Fibroblast of lung (primary cell): ENCODE data around the gene GATC. TPM values are rescaled to one million over a fixed set of nuclear protein-coding genes. Genes with fewer than 3 reads are reported as not detected.
"Not testable (repeated sequence)": the region's sequence is repeated elsewhere in the genome, so short reads cannot be mapped to it uniquely, and the experiment has no call there.

Experiments
- DNase-seq, 2 donors: peaks; one replicate each; pipeline versions ENCODE4 v3.0.0 to v3.0.0-alpha.2; 2010; ENCODE audit warnings: low read depth in 2 of 2
- H2AFZ ChIP-seq: 2 replicates; pipeline ENCODE4 v1.5.1; 2012; ENCODE audit warnings: low read length, control low read depth, inconsistent platforms
- H3K27ac ChIP-seq: 2 replicates; pipeline ENCODE4 v1.5.1; 2011; ENCODE audit warnings: low read length, control low read depth; ENCODE audit not compliant: insufficient read depth
- H3K27me3 ChIP-seq: 2 replicates; pipeline ENCODE4 v1.5.1; 2011; ENCODE audit warnings: mild to moderate bottlenecking, low read length; ENCODE audit not compliant: control insufficient read depth, insufficient read depth
- H3K36me3 ChIP-seq: 2 replicates; pipeline ENCODE4 v1.5.1; 2011; ENCODE audit warnings: low read length; ENCODE audit not compliant: control insufficient read depth, insufficient read depth
- H3K4me1 ChIP-seq: 2 replicates; pipeline ENCODE4 v1.5.1; 2011; ENCODE audit warnings: low read length; ENCODE audit not compliant: control insufficient read depth, insufficient read depth; ENCODE audit errors: extremely low read depth
- H3K4me2 ChIP-seq: 2 replicates; pipeline ENCODE4 v1.5.1; 2011; ENCODE audit warnings: low read length, control low read depth; ENCODE audit not compliant: insufficient read depth; ENCODE audit errors: extremely low read depth
- H3K4me3 ChIP-seq, 4 experiments: fragments of 200-600 bp in 1 of 4; sonication (generic) in 1 of 4; replicated peaks in 1 of 4; 2 replicates each; pipeline ENCODE4 v1.5.1; 2011 to 2016; ENCODE audit warnings: low read length in 4 of 4, low read depth in 3 of 4, mild to moderate bottlenecking in 3 of 4, control low read depth in 2 of 4, inconsistent platforms in 1 of 4, mixed read lengths in 1 of 4; ENCODE audit not compliant: insufficient read depth in 1 of 4; ENCODE audit errors: control extremely low read depth in 1 of 4
- H3K79me2 ChIP-seq: 2 replicates; pipeline ENCODE4 v1.5.1; 2012; ENCODE audit warnings: mild to moderate bottlenecking, low read length, inconsistent platforms; ENCODE audit not compliant: control insufficient read depth, insufficient read depth
- H3K9ac ChIP-seq: 2 replicates; pipeline ENCODE4 v1.5.1; 2011; ENCODE audit warnings: mild to moderate bottlenecking, low read length, control low read depth; ENCODE audit not compliant: insufficient read depth
- H3K9me3 ChIP-seq: 2 replicates; pipeline ENCODE4 v1.5.1; 2012; ENCODE audit warnings: low read depth, low read length; ENCODE audit not compliant: control insufficient read depth, insufficient read depth
- H4K20me1 ChIP-seq: 2 replicates; pipeline ENCODE4 v1.5.1; 2011; ENCODE audit warnings: low read length; ENCODE audit not compliant: control insufficient read depth, insufficient read depth; ENCODE audit errors: extremely low read depth
- CTCF ChIP-seq, 2 donors: IDR thresholded peaks in 1 of 2; conservative IDR thresholded peaks in 1 of 2; 1 replicate in 1 of 2; 2 replicates in 1 of 2; pipeline ENCODE4 v1.5.1; 2011 to 2012; ENCODE audit warnings: low read length in 2 of 2, control low read depth in 1 of 2, inconsistent platforms in 1 of 2, low read depth in 1 of 2, mild to moderate bottlenecking in 1 of 2
- EZH2 ChIP-seq: IDR thresholded peaks from 2 replicates; pipeline ENCODE4 v1.5.1; 2012; ENCODE audit warnings: low read length, control low read depth, mild to moderate bottlenecking; ENCODE audit errors: missing control alignments
- polyA plus RNA-seq, 2 donors: library from polyadenylated mRNA; depleted of rRNA in 1 of 2; stranded (reverse) in 1 of 2; unstranded in 1 of 2; fragments of >200 nt; gene quantifications; 2 replicates each; pipeline ENCODE4 v1.2.1, GENCODE V29; 2011 to 2012; ENCODE audit warnings: missing spikeins in 1 of 2
- total RNA-seq: library from RNA; depleted of rRNA; stranded (reverse); fragments of >200 nt; gene quantifications from 2 replicates; pipeline ENCODE4 v1.2.1, GENCODE V29; 2014

The GATC gene
- total and polyA plus RNA-seq, 2 donors (not counting 1 experiment from before 2014, with no cell fraction given): 18.4 to 22.3 TPM

GRCh38 chr12:120485961-120486881 is 40.0 kb downstream of the GATC start:
- H3K79me2 ChIP-seq: no peaks in the 10 kb centered on the region

GRCh38 chr12:120487552-120487951 is 41.3 kb downstream of the GATC start:
- not testable (repeated sequence) for H3K36me3 ChIP-seq, H3K9me3 ChIP-seq, H3K9ac ChIP-seq, H4K20me1 ChIP-seq, H3K4me1 ChIP-seq, DNase-seq, H3K79me2 ChIP-seq, H2AFZ ChIP-seq, H3K4me2 ChIP-seq, H3K27me3 ChIP-seq, H3K4me3 ChIP-seq, H3K27ac ChIP-seq

More at GRCh38 chr12:120485961-120486881, 40.0 kb downstream of the GATC start:
- no peaks in the 10 kb centered on the region for H3K9me3 ChIP-seq
- no peaks in the 10 kb centered on the region for H3K36me3 ChIP-seq
- no peak for TF ChIP-seq EZH2
- TF ChIP-seq CTCF (conservative IDR thresholded peaks at IDR 0.05 in 1 of 2, IDR thresholded peaks at IDR 0.05 in 1 of 2; ENCODE audit: low read depth in 1 of 2, low read length in 2 of 2): no peak
- no peak overlapping the region for H3K27ac ChIP-seq
- H3K4me2 ChIP-seq: no peak overlapping the region
- no peak overlapping the region for H3K9ac ChIP-seq
- no peaks in the 10 kb centered on the region for H4K20me1 ChIP-seq
- no peaks in the 10 kb centered on the region for H3K4me1 ChIP-seq
- H2AFZ ChIP-seq: no peak overlapping the region
- no peak for DNase-seq
- no peak overlapping the region for H3K4me3 ChIP-seq
- H3K27me3 ChIP-seq: no peaks in the 10 kb centered on the region

- H3K4me2 ChIP-seq: no peak overlapping the region
- no peaks in the 10 kb centered on the region for H3K79me2 ChIP-seq
- no peak overlapping the region for H2AFZ ChIP-seq
- no peak overlapping the region for H3K9ac ChIP-seq
- H3K9me3 ChIP-seq: no peaks in the 10 kb centered on the region
- no peaks in the 10 kb centered on the region for H3K4me1 ChIP-seq
- no peaks in the 10 kb centered on the region for H4K20me1 ChIP-seq
- H3K4me3 ChIP-seq: no peak overlapping the region
- H3K27me3 ChIP-seq: no peaks in the 10 kb centered on the region
- no peak overlapping the region for H3K27ac ChIP-seq
- DNase-seq: no peak
- TF ChIP-seq CTCF (conservative IDR thresholded peaks at IDR 0.05 in 1 of 2, IDR thresholded peaks at IDR 0.05 in 1 of 2; ENCODE audit: low read depth in 1 of 2, low read length in 2 of 2): no peak
- no peak for TF ChIP-seq EZH2
- H3K36me3 ChIP-seq: no peaks in the 10 kb centered on the region
Observed at GRCh38 chr12:120488057-120488640, 41.9 kb downstream of the GATC start.
